Stimulated activated CD4-positive, alpha-beta T cell treated with anti-CD3 and anti-CD28 coated beads, Interleukin-4, amount 100 ng/mL, for 1 hour (primary cell): ENCODE measurements around the gene MYLK4.

Experiments used
- DNase-seq: peaks from one replicate; pipeline ENCODE4 v3.0.0-alpha.2; 2020

MYLK4 gene

GRCh38 chr6:2750832-2751231, at the start of gene MYLK4:
Gene MYLK4, minus strand, starts transcription at chr6:2750922. Its CDS starts 1,628 bp downstream, at chr6:2749294.
- DNase-seq = no peak

- DNase-seq = no peak
Measured at GRCh38 chr6:2799936-2800527, 49.3 kb upstream of the MYLK4 start.

DNA sequence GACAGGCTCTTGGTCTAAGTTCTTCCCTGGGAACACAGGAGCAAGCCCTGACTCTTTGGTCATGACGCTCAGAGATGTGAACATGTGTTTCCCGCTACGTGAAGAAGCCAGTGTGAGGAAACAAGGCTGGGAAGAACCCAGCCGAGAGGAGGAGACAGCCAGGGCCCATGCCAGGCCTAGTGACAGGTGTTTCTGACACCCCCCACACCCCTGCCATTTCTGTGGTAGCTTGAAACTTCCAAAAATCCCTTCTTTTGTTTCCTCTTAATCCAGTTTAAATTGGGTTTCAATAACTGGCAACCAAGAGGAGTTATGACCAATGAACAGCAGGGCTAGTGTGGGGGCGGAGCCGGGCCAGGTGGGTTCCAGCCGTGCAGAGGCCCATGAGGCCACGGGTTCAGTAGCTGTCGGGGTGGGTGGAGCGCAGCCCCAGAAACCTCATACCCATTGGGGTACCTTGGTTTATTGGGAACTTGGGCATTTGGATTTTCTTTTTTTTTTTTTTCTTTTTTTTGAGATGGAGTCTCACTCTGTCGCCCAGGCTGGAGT, 47.9 kb upstream of the MYLK4 start:
- DNase-seq = no peak

DNA sequence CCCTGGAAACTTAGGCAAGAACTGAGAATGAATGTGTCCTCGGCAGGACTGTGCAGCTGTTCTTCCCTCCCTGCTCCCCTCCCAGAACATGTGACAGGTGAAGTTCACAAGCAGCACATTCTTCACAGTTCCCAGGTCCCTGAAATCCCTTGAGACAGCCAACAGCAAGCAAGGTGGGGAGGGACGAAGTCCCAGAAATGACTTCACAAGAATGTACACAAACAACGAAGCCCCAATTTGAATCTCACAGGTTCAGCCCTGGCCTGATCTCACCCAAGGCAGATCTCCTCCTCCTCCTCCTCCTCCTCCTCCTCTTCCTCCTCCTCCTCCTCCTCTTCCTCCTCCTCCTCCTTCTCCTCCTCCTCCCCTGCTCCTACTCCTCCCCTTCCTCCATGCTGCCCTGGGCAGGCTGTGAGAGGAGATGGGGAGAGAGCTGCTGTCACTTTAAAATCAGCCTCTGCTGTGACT, 46.9 kb upstream of the MYLK4 start:
- DNase-seq = no peak

DNA sequence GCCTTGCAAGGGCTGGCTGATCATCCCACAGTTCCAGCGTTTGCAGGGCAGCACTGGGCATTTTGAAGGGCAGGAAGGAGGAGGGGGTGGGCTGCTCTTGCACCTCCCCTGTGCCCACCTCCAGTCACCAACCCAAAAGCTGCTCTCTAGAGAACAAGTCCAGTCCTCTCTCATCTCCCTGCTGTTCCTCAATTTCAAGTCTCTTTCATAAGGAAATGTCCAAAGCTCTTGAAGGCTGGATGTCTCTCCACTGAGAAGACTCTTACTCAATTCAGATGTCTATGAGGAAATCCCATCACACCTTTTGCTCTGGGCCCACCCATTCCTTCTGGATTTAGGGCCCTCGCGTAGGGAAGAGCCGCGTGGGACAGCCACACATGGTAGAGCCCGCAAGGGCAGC, 46.1 kb upstream of the MYLK4 start:
- DNase-seq = no peak

GRCh38 chr6:2795956-2796355, 45.2 kb upstream of the MYLK4 start:
- no peak for DNase-seq

DNA sequence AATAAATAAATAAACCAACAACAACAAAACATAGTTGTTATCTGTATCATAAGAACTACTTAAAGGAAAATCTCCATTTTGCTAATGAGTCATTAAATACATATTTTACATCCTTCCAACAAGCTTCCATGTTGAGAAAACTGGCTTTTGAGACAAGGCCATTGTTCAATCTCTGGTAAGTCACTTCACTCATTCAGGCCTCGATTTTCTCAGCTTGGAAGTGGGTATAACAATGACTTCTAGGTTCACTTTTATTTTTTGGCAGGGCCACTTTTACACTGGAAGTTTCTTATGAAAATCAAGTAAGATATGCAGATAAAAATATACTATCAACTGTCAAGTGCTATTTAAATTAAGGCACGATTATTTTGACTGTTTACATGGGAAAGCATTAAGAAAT, 44.4 kb upstream of the MYLK4 start:
- no peak for DNase-seq

DNA sequence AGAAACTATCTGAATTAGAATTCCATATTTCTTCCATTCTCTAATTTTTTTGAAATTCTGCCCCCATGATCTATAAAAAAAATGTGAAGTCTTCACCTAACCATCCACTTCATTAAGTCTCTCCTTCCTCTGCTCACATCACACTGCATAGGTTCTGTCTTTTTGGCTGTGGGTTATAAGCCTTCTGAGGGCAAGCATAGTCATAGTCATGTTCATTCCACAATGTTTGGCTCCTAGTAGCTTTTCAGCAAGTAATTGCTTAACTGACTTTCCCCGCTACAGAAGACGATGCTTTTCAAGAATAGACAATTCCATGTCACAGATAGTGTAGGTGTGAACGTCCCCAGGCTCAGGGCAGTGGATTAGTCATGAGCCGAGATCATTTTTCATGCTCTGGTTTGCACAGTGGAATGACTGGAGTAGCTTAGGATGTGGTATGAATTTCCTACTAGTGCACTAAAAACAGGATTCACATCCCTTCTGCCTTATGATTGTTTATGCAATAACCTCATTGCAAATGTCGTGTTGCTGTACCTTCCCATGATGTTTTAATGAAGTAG, 43.5 kb upstream of the MYLK4 start:
- DNase-seq = no peak

GRCh38 chr6:2793534-2794151, 42.9 kb upstream of the MYLK4 start:
- no peak for DNase-seq

GRCh38 chr6:2792330-2793110, 41.8 kb upstream of the MYLK4 start:
- DNase-seq = no peak

- DNase-seq = no peak
Measured at GRCh38 chr6:2791450-2791974, 40.8 kb upstream of the MYLK4 start.

DNA sequence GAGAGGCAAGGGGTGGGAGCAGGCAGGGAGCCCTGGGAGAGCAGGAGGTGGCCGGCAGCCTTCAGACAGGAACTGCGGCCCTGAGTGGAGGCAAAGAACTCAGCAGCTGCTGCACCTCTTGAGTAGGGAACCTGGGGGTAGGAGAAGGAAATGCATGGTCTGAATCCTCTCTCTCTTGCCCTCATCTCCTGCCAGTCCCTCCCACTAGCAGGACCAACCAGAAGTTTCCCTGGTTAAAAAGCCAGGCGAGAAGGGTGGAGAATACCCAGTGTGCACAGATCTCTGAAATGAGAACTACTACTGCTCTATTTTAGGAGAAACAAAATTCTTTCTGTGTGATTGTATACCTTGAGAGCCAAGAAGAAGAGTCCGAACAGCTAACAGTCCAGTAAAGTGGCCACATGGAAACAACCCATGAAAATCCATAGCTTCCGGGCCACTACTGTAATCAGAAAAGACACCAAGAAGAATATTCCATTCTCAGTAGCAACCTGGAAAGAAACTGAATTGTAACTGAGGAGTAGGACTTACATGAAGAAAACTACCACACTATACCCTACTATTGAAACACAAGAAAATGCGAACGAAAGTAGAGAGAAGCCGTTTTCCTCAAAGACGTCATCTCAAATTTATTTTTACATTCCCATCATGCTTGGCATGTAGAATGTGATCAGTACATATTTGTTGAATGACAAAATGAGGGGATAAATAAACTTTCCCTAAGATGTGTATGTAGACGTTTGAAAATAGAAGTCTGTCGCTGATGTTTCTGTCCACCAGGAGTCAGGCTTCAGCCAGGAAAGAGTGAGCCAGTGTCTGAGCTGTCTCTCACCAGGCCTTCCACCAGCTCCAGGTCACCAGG, 40.1 kb upstream of the MYLK4 start:
- peak; percentile 39 for DNase-seq

- DNase-seq = no peak
Measured at GRCh38 chr6:2786269-2786668, 35.5 kb upstream of the MYLK4 start.

- DNase-seq = no peak
Measured at GRCh38 chr6:2784930-2785329, 34.2 kb upstream of the MYLK4 start.

DNA sequence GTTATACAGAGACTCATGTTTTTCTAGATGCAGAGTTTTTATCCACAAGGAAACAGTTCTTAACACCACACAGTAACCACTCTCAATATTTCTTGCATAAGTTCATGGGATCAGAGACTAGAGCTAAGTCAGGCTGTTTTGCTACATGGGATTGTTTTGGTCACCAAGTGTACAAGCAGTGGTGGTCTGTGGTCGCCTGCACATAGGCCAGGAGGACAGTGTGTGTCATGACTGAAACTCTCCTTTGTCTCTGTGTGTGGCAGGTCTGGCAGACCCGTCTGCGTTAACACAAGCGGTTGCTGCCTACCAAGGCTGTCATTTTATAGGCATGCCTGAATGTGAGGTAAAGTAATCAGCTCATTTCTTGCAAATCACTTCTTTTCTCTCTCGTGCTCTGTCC, 33.3 kb upstream of the MYLK4 start:
- no peak for DNase-seq

GRCh38 chr6:2783188-2783963, 32.7 kb upstream of the MYLK4 start:
- DNase-seq = no peak

- DNase-seq = no peak
Measured at GRCh38 chr6:2782825-2783187, 32.1 kb upstream of the MYLK4 start.

DNA sequence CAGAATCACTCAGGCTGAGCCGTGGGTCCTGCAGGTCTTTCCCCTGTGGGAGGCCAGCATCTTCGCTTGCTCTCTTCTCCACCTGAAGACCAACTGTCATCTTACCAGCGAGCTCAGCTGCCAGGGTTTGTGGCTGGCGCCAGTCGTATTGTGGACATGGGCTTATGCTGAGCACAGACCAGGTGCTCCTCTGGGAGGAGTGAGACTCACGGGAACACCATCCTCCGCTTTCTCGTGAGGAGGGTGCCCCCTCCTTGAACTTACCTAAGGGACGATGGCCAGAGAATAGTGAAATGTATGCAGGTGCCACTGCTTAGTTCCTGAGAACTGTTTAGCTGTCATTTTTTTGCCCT, 31.6 kb upstream of the MYLK4 start:
- DNase-seq = no peak

DNA sequence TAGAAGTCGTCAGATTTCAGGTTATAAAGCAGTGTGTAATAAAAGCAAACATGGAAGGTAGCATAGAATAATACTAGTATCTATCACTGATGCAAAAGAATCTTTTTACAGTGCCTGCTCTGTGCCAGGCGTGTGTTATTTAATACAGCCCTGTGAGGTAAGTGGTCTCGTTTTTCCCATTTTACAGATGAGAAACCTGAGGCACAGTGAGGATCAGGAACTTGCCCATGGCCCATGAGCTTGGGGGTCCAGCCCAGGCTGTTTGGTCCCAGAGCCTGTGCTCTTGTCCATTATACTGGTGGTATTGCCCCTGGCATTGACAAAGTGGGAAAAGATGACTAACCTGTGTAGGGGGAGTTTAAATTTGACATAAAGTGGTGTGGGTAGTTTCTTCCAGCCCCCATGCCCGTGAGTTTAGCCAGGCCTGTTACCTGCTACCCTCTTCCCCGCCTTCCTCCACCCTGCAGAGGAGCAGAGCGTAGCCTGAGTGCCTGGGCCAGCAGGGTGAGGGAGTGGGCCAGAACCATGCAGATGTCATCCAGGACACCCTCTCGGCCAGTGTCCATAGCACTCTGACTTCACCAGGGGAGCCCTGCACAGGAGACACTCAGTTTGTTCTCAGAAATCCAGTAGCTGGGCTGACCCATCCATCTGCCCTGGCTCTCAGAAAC, 31.1 kb upstream of the MYLK4 start:
- DNase-seq = no peak

- no peak for DNase-seq
Measured at GRCh38 chr6:2780102-2780737, 29.5 kb upstream of the MYLK4 start.

- no peak for DNase-seq
Measured at GRCh38 chr6:2777249-2777648, 26.5 kb upstream of the MYLK4 start.
